LNCaP clone FGC (cell line): ENCODE data around the gene ZHX3.

Source experiments
- DNase-seq: peaks from one replicate; pipeline ENCODE4 v3.0.0-alpha.2; 2011; ENCODE audit warnings: low read depth
- H3K4me3 ChIP-seq: 2 replicates; pipeline ENCODE4 v1.5.1; 2011; ENCODE audit warnings: mild to moderate bottlenecking, low read depth, low read length, control low read depth
- CTCF ChIP-seq: IDR thresholded peaks from 2 replicates; pipeline ENCODE4 v1.5.1; 2012; ENCODE audit warnings: mild to moderate bottlenecking; ENCODE audit not compliant: control insufficient read depth, insufficient read depth; ENCODE audit errors: extremely low read depth

ZHX3 gene, protein sequence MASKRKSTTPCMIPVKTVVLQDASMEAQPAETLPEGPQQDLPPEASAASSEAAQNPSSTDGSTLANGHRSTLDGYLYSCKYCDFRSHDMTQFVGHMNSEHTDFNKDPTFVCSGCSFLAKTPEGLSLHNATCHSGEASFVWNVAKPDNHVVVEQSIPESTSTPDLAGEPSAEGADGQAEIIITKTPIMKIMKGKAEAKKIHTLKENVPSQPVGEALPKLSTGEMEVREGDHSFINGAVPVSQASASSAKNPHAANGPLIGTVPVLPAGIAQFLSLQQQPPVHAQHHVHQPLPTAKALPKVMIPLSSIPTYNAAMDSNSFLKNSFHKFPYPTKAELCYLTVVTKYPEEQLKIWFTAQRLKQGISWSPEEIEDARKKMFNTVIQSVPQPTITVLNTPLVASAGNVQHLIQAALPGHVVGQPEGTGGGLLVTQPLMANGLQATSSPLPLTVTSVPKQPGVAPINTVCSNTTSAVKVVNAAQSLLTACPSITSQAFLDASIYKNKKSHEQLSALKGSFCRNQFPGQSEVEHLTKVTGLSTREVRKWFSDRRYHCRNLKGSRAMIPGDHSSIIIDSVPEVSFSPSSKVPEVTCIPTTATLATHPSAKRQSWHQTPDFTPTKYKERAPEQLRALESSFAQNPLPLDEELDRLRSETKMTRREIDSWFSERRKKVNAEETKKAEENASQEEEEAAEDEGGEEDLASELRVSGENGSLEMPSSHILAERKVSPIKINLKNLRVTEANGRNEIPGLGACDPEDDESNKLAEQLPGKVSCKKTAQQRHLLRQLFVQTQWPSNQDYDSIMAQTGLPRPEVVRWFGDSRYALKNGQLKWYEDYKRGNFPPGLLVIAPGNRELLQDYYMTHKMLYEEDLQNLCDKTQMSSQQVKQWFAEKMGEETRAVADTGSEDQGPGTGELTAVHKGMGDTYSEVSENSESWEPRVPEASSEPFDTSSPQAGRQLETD

GRCh38 chr20:41317546-41318270 lies at the start of gene ZHX3:
Gene ZHX3, minus strand, starts transcription at chr20:41317731. Its CDS starts 112,815 bp downstream, at chr20:41204916.
- peak within 1 kb of the TSS; percentile 78 for H3K4me3 ChIP-seq
- no peak for TF ChIP-seq CTCF
- DNase-seq, result peak; percentile 75

GRCh38 chr20:41367393-41367695 lies 49.8 kb upstream of the ZHX3 start:
- TF ChIP-seq CTCF, result no peak
- no peak for DNase-seq
- H3K4me3 ChIP-seq, result no peak overlapping the region

GRCh38 chr20:41366546-41367392 lies 49.2 kb upstream of the ZHX3 start, which contains the start of gene EMILIN3:
Gene EMILIN3, minus strand, starts transcription at chr20:41366818. Its CDS starts 184 bp downstream, at chr20:41366634.
- DNase-seq, result no peak
- H3K4me3 ChIP-seq, result no peak within 1 kb of the TSS
- TF ChIP-seq CTCF, result no peak

GRCh38 chr20:41365777-41366545 lies 48.4 kb upstream of the ZHX3 start:
- TF ChIP-seq CTCF, result no peak
- DNase-seq, result no peak
- no peak overlapping the region for H3K4me3 ChIP-seq

DNA sequence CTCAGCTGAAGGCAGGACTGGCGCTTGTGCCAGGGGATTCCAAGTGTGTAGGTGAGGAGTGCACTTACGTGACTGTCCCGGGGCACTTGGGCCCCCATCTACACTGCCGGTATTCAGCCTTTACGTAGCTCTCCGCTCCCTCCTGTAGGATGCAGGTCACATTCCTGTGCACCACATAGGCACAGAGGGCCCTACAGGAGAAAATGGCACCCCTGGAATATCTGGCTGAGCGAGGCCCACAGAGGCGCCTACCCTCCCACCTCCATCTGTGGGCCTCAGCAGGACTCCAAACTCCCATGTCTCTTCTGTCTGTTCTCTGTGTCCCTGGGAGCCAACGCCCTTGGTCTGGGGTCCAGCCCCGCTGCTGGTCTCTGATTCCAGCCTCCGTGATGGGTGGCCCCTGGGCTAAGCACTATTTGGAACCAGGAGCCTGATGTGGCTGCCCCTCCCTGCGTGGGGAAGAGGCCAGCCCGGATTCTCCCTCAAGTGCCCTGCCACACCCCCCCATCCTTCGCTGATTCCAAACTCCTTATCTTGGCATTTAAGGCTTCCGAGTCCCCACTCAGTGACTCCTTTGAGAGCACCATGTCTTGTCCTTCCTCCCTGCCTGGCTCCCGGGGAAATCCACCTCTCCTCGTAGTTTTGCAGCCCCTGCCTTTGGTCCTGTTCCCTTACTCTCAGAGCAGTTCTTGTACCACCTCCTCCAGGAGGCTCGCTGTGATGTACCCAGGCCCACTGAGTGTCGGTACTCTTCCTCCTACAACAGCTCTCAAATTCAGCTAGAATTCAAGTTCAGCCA lies 47.6 kb upstream of the ZHX3 start:
- H3K4me3 ChIP-seq, result no peak overlapping the region
- DNase-seq, result no peak
- no peak for TF ChIP-seq CTCF
